Osteocyte (in vitro differentiated cells): ENCODE results near the gene PIWIL4. TPM values are rescaled to one million over a fixed set of nuclear protein-coding genes. Genes with fewer than 3 reads are reported as not detected.

Experiments
- DNase-seq: peaks from one replicate; pipeline ENCODE4 v3.0.0; 2021; ENCODE audit warnings: mixed read lengths; ENCODE audit not compliant: unreplicated experiment; ENCODE audit errors: extremely low spot score
- H3K27ac Mint-ChIP-seq: one replicate; pipeline ENCODE4 v1.8.0; 2021; ENCODE audit warnings: mild to moderate bottlenecking, mixed read lengths; ENCODE audit not compliant: unreplicated experiment
- H3K27me3 Mint-ChIP-seq: one replicate; pipeline ENCODE4 v1.8.0; 2021; ENCODE audit warnings: mixed read lengths; ENCODE audit not compliant: unreplicated experiment
- H3K36me3 Mint-ChIP-seq: one replicate; pipeline ENCODE4 v1.8.0; 2021; ENCODE audit warnings: mixed read lengths; ENCODE audit not compliant: unreplicated experiment
- H3K4me1 Mint-ChIP-seq: one replicate; pipeline ENCODE4 v1.8.0; 2021; ENCODE audit warnings: mixed read lengths; ENCODE audit not compliant: unreplicated experiment
- H3K4me3 Mint-ChIP-seq: one replicate; pipeline ENCODE4 v1.8.0; 2021; ENCODE audit warnings: mild to moderate bottlenecking, moderate library complexity, mixed read lengths; ENCODE audit not compliant: unreplicated experiment
- H3K9me3 Mint-ChIP-seq: one replicate; pipeline ENCODE4 v1.8.0; 2021; ENCODE audit warnings: mixed read lengths; ENCODE audit not compliant: unreplicated experiment
- total RNA-seq: library from RNA; stranded (reverse); gene quantifications from 2 replicates; pipeline ENCODE4 v1.2.1, GENCODE V29; 2021
- TF ChIP-seq, protein P1 (sequence below): fragments of 200-600 bp; sonication (generic); IDR thresholded peaks from 2 replicates; pipeline ENCODE4 v1.5.0; 2021; ENCODE audit warnings: antibody characterized with exemption, mild to moderate bottlenecking, moderate library complexity

The PIWIL4 gene
- total RNA-seq, 1 donor from 2014 or later, result 1.2 TPM

DNA sequence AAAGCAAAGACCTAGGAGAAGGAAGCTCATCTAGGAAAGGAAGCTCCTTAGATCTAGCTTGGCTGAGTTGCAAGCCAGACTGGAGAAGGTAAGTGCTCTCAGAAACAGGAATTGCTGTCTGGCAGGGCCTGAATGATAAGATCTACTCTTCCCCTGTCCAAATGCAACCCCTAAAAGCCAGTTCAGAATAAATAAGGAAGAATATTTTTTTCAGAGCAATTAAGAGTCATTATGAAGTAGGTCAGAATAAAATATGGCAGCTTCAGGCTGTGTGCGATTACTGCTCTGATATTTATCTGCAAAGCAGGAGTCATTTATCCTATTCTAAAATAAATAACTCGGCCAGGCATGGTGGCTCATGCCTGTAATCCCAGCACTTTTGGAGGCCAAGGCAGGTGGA is 82.1 kb downstream of the PIWIL4 start:
- TF ChIP-seq, protein P1, sequence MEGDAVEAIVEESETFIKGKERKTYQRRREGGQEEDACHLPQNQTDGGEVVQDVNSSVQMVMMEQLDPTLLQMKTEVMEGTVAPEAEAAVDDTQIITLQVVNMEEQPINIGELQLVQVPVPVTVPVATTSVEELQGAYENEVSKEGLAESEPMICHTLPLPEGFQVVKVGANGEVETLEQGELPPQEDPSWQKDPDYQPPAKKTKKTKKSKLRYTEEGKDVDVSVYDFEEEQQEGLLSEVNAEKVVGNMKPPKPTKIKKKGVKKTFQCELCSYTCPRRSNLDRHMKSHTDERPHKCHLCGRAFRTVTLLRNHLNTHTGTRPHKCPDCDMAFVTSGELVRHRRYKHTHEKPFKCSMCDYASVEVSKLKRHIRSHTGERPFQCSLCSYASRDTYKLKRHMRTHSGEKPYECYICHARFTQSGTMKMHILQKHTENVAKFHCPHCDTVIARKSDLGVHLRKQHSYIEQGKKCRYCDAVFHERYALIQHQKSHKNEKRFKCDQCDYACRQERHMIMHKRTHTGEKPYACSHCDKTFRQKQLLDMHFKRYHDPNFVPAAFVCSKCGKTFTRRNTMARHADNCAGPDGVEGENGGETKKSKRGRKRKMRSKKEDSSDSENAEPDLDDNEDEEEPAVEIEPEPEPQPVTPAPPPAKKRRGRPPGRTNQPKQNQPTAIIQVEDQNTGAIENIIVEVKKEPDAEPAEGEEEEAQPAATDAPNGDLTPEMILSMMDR, result no peak
- Mint-ChIP-seq H3K36me3 (no peaks in the 10 kb centered on the region), H3K4me1 (peaks cover 11% of the 10 kb centered on the region), H3K9me3 (no peaks in the 10 kb centered on the region), H3K4me3 (no peak overlapping the region), H3K27ac (no peak overlapping the region), H3K27me3 (no peaks in the 10 kb centered on the region)
- peak; percentile 8 for DNase-seq

DNA sequence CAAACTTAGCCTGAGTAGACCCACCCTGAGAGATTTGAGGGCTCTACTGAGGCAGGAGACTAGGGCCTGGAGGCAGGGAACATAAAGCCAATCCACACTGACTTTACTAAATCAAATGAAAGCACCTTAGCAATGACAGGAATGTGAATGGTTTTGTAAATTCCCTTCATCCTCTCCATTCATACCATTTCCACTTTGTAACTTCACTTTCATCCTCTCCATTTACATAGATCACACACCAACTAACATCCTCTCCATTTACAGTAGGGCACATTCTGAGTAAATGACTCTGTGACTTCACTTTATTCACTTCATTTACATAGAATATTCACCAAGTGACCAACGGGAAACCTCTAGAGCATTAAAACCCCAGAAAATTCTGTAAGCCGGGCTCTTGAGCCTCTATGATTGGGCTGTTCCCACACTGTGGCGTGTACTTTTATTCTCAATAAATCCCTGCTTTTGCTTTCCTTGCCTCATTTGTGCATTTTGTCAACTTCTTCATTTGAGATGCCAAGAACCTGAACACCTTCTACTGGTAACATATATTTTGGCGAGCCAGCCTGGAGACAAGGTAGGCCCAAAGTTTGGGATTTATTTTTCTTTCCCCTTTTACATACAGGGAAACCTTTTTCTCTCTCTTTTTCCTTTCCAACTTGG is 82.9 kb downstream of the PIWIL4 start:
- Mint-ChIP-seq H3K36me3 (no peaks in the 10 kb centered on the region), H3K27ac (peak overlapping the region; percentile 63), H3K4me3 (no peak overlapping the region), H3K4me1 (peaks cover 11% of the 10 kb centered on the region), H3K27me3 (no peaks in the 10 kb centered on the region), H3K9me3 (no peaks in the 10 kb centered on the region)
- DNase-seq, result no peak
- TF ChIP-seq, protein P1, result no peak

DNA sequence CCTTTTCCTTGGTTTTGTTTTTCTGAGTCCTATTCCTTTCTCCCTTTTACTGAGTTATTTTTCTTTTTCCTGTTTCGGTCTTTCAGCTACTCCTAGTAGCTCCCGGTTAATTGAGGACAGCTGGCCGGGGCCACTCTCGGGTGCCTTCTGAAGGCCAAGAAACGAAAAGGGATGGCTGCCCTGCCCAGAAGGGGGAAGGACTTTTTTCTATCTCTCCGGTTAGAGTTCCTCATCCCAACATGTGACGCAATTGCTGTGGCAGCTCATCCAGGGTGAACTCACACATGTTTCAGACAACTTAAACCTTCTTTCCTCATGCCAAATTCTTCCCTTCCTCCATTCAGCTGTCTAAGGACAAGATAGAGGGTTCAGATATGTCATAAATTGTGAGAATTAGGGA is 83.6 kb downstream of the PIWIL4 start:
- peaks cover 11% of the 10 kb centered on the region for H3K4me1 Mint-ChIP-seq
- H3K27me3 Mint-ChIP-seq, result no peaks in the 10 kb centered on the region
- H3K4me3 Mint-ChIP-seq, result no peak overlapping the region
- no peaks in the 10 kb centered on the region for H3K9me3 Mint-ChIP-seq
- H3K27ac Mint-ChIP-seq, result peak overlapping the region; percentile 63
- TF ChIP-seq, protein P1, result no peak
- no peaks in the 10 kb centered on the region for H3K36me3 Mint-ChIP-seq
- DNase-seq, result peak; percentile 42

DNA sequence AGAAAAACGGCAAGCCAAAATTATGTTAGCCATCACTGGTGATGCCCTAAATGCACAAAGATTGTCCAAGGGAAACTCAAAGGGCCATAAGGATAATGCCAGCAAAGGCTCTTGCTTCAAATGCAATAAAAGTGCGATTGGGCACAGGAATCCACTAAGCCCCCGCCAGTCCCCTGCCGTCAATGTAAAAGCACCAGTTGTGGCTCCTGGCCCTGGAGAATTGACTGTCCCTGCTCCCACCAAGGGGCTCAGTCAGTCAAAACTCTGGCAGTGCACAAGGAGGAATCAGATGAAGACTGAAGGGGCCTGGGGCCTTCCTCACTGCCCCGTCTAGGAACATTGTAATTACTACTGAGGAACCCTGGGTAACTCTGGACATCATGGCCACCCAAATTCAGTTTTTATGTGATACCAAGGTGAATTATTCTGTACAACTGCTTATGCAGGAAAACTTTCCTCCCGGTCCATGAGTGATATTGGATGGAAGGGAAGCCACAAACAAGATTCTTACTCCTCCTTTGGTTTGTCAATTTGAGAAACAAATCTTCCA is 85.6 kb downstream of the PIWIL4 start:
- H3K4me1 Mint-ChIP-seq, result peaks cover 11% of the 10 kb centered on the region
- TF ChIP-seq, protein P1, result no peak
- no peaks in the 10 kb centered on the region for H3K9me3 Mint-ChIP-seq
- H3K36me3 Mint-ChIP-seq, result no peaks in the 10 kb centered on the region
- peaks cover 8% of the 10 kb centered on the region for H3K27me3 Mint-ChIP-seq
- peak; percentile 57 for DNase-seq
- no peak overlapping the region for H3K27ac Mint-ChIP-seq
- H3K4me3 Mint-ChIP-seq, result no peak overlapping the region

DNA sequence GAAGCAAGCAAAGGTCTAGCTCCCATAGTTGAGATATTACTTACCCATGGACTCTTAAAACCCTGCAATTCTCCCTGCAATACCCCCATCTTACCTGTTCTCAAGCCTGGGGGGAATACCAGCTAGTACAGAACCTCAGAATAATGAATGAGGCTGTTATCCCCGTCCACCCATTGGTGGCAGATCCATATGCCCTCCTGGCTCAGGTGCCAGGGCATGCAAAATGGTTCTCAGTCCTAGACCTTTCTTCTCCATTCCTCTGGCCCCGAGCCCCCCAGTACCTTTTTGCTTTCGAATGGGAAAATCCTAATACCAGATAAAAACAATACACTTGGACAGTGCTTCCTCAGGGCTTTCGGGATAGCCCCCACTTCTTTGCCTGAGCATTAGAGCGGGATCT is 86.4 kb downstream of the PIWIL4 start:
- no peak overlapping the region for H3K27ac Mint-ChIP-seq
- peaks cover 11% of the 10 kb centered on the region for H3K4me1 Mint-ChIP-seq
- peaks cover 9% of the 10 kb centered on the region for H3K27me3 Mint-ChIP-seq
- TF ChIP-seq, protein P1, result no peak
- DNase-seq, result peak; percentile 53
- H3K4me3 Mint-ChIP-seq, result no peak overlapping the region
- H3K9me3 Mint-ChIP-seq, result no peaks in the 10 kb centered on the region
- H3K36me3 Mint-ChIP-seq, result no peaks in the 10 kb centered on the region
